Ectodermal cell (in vitro differentiated cells): ENCODE data around the gene EML4.
"Not testable (repeated sequence)": the region's sequence is repeated elsewhere in the genome, so short reads cannot be mapped to it uniquely, and the experiment has no call there.

ENCODE experiments used
- H3K27ac ChIP-seq: 2 replicates; pipeline ENCODE4 v1.7.0; 2013; ENCODE audit warnings: mild to moderate bottlenecking, low read depth, low read length; ENCODE audit not compliant: insufficient read depth, poor library complexity, severe bottlenecking
- H3K27me3 ChIP-seq: 2 replicates; pipeline ENCODE4 v1.7.0; 2013; ENCODE audit warnings: mild to moderate bottlenecking, low read length; ENCODE audit not compliant: insufficient read depth, control insufficient read depth, poor library complexity, severe bottlenecking
- H3K36me3 ChIP-seq: one replicate; pipeline ENCODE4 v1.7.0; 2013; ENCODE audit warnings: low read length; ENCODE audit not compliant: control insufficient read depth, insufficient read depth
- H3K4me1 ChIP-seq: one replicate; pipeline ENCODE4 v1.7.0; 2013; ENCODE audit warnings: low read length; ENCODE audit not compliant: control insufficient read depth, insufficient read depth
- H3K4me3 ChIP-seq: 2 replicates; pipeline ENCODE4 v1.7.0; 2013; ENCODE audit warnings: low read depth, low read length, control low read depth; ENCODE audit not compliant: insufficient read depth
- H3K9me3 ChIP-seq: 2 replicates; pipeline ENCODE4 v1.7.0; 2013; ENCODE audit warnings: mild to moderate bottlenecking, low read length, moderate library complexity; ENCODE audit not compliant: control insufficient read depth
- WGBS, 2 experiments: methylation state at CpG; one replicate each; pipeline ENCODE4 v1.1.7; 2013; ENCODE audit warnings: missing lambda C conversion rate in 2 of 2; 5-methylcytosine and 5-hydroxymethylcytosine counted together

Gene EML4

GRCh38 chr2:42328148-42328833 lies 159.1 kb downstream of the EML4 start:
- Histone ChIP-seq H3K27ac (no peak overlapping the region), H3K36me3 (peaks cover 28% of the 10 kb centered on the region), H3K27me3 (no peaks in the 10 kb centered on the region), H3K9me3 (no peaks in the 10 kb centered on the region), H3K4me3 (no peak overlapping the region), H3K4me1 (no peaks in the 10 kb centered on the region)
- whole genome bisulfite sequencing, 2 experiments = 79 to 87% methylated on average over 3 of the region's 3 CpGs

GRCh38 chr2:42328923-42329322 lies 159.8 kb downstream of the EML4 start:
- WGBS, 2 experiments = 89 to 90% methylated on average over 5 of the region's 6 CpGs
- Histone ChIP-seq H3K4me1 (no peaks in the 10 kb centered on the region), H3K27ac (no peak overlapping the region), H3K9me3 (no peaks in the 10 kb centered on the region), H3K36me3 (peaks cover 35% of the 10 kb centered on the region), H3K4me3 (no peak overlapping the region), H3K27me3 (no peaks in the 10 kb centered on the region)

- Histone ChIP-seq H3K36me3 (peaks cover 35% of the 10 kb centered on the region), H3K4me3 (no peak overlapping the region), H3K27me3 (no peaks in the 10 kb centered on the region), H3K27ac (no peak overlapping the region), H3K4me1 (no peaks in the 10 kb centered on the region), H3K9me3 (no peaks in the 10 kb centered on the region)
- 96% methylated on average over 5 of the region's 5 CpGs for WGBS, 2 experiments
Measured at GRCh38 chr2:42329736-42330135, 160.6 kb downstream of the EML4 start.

GRCh38 chr2:42331569-42332284 lies 162.6 kb downstream of the EML4 start:
- Histone ChIP-seq H3K4me3 (no peak overlapping the region), H3K4me1 (no peaks in the 10 kb centered on the region), H3K27me3 (no peaks in the 10 kb centered on the region), H3K9me3 (no peaks in the 10 kb centered on the region), H3K36me3 (peaks cover 24% of the 10 kb centered on the region), H3K27ac (no peak overlapping the region)
- 96 to 97% methylated on average over 8 to 9 of the region's 9 CpGs for WGBS, 2 experiments

- Histone ChIP-seq H3K27ac (no peak overlapping the region), H3K36me3 (peaks cover 24% of the 10 kb centered on the region), H3K4me3 (no peak overlapping the region), H3K4me1 (no peaks in the 10 kb centered on the region), H3K27me3 (no peaks in the 10 kb centered on the region), H3K9me3 (no peaks in the 10 kb centered on the region)
- 97 to 98% methylated on average over 4 of the region's 4 CpGs for WGBS, 2 experiments
Measured at GRCh38 chr2:42332575-42332974, 163.4 kb downstream of the EML4 start.

- no peak overlapping the region for H3K27ac ChIP-seq
- no peaks in the 10 kb centered on the region for H3K4me1 ChIP-seq
- no peak overlapping the region for H3K4me3 ChIP-seq
- H3K36me3 ChIP-seq = peaks cover 32% of the 10 kb centered on the region
- WGBS, 2 experiments = 97 to 99% methylated on average over 4 of the region's 4 CpGs
- H3K27me3 ChIP-seq = no peaks in the 10 kb centered on the region
- no peaks in the 10 kb centered on the region for H3K9me3 ChIP-seq
Measured at GRCh38 chr2:42333579-42333978, 164.4 kb downstream of the EML4 start.

- Histone ChIP-seq H3K27ac (no peak overlapping the region), H3K4me3 (no peak overlapping the region), H3K36me3 (peaks cover 28% of the 10 kb centered on the region), H3K27me3 (no peaks in the 10 kb centered on the region), H3K4me1 (no peaks in the 10 kb centered on the region), H3K9me3 (no peaks in the 10 kb centered on the region)
- WGBS, 2 experiments = 91 to 98% methylated on average over 3 of the region's 3 CpGs
Measured at GRCh38 chr2:42334220-42334619, 165.1 kb downstream of the EML4 start.

- not testable (repeated sequence) for H3K4me3 ChIP-seq, H3K27me3 ChIP-seq, H3K27ac ChIP-seq, H3K4me1 ChIP-seq, H3K9me3 ChIP-seq
- H3K36me3 ChIP-seq = peaks cover 24% of the 10 kb centered on the region
- 93 to 94% methylated on average over 6 of the region's 6 CpGs for WGBS, 2 experiments
Measured at GRCh38 chr2:42334865-42335264, 165.7 kb downstream of the EML4 start.

- WGBS, 2 experiments = 94 to 97% methylated on average over 9 to 10 of the region's 10 CpGs
- no peaks in the 10 kb centered on the region for H3K4me1 ChIP-seq
Measured at GRCh38 chr2:42335514-42336104, 166.5 kb downstream of the EML4 start.

GRCh38 chr2:42336361-42336965 lies 167.3 kb downstream of the EML4 start:
- Histone ChIP-seq H3K9me3 (no peaks in the 10 kb centered on the region), H3K4me3 (no peak overlapping the region), H3K27me3 (no peaks in the 10 kb centered on the region), H3K4me1 (no peaks in the 10 kb centered on the region), H3K27ac (no peak overlapping the region), H3K36me3 (peaks cover 19% of the 10 kb centered on the region)
- 84 to 89% methylated on average over 9 of the region's 9 CpGs for WGBS, 2 experiments

More at GRCh38 chr2:42335514-42336104, 166.5 kb downstream of the EML4 start:
- H3K9me3 ChIP-seq = no peaks in the 10 kb centered on the region
- peaks cover 19% of the 10 kb centered on the region for H3K36me3 ChIP-seq
- H3K4me3 ChIP-seq = no peak overlapping the region
- H3K27ac ChIP-seq = no peak overlapping the region
- no peaks in the 10 kb centered on the region for H3K27me3 ChIP-seq
